Measurements from ENCODE around the gene RASA4B.
"Not testable (repeated sequence)": the region's sequence is repeated elsewhere in the genome, so short reads cannot be mapped to it uniquely, and the experiment has no call there.

- not testable (repeated sequence) for TF ChIP-seq POLR2A, CTCF (IDR thresholded peaks at IDR 0.05)
These were observed 3.2 kb upstream of the RASA4B start for GRCh38 chr7:102520797-102521196.
